Measurements from ENCODE around the gene PFKFB3. TPM values are rescaled to one million over a fixed set of nuclear protein-coding genes. Genes with fewer than 3 reads are reported as not detected.
A peak's percentile ranks its signal among the peaks of the same experiment; 100 is the strongest.
"Not testable (repeated sequence)": the region's sequence is repeated elsewhere in the genome, so short reads cannot be mapped to it uniquely, and the experiment has no call there.

Gene PFKFB3
- total RNA-seq, 2 donors from 2014 or later, result 120 to 153 TPM

DNA sequence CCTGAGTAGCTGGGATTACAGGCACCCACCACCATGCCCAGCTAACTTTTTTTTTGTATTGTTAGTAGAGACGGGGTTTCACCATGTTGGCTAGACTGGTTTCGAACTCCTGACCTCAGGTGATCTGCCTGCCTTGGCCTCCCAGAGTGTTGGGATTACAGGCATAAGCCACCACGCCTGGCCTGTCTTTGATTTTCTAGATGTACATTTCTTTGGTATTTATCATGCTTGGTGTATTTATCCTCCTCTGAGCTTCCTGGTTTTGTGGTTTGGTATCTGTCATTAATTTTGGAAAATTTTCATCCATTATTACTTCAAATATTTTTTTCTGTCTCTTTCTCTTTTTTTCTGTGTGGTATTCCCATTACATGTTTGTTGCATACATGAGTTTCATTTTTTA lies 87.9 kb downstream of the PFKFB3 start:
- Mint-ChIP-seq H3K9me3 (peaks cover 2 to 11% of the 10 kb centered on the region in 2 donors), H3K4me3 (peak overlapping the region in 1 of 2 donors; percentile 81), H3K4me1 (ENCODE audit: low read depth) (peaks cover 45% of the 10 kb centered on the region), H3K27ac (peak overlapping the region; percentile 77), H3K36me3 (ENCODE audit: insufficient read depth in 2 of 2) (peaks cover 17 to 21% of the 10 kb centered on the region in 2 donors)
- ATAC-seq (replicated peaks in 1 of 2); DNase-seq; H3K27me3 Mint-ChIP-seq (ENCODE audit: low read depth): not testable (repeated sequence)

DNA sequence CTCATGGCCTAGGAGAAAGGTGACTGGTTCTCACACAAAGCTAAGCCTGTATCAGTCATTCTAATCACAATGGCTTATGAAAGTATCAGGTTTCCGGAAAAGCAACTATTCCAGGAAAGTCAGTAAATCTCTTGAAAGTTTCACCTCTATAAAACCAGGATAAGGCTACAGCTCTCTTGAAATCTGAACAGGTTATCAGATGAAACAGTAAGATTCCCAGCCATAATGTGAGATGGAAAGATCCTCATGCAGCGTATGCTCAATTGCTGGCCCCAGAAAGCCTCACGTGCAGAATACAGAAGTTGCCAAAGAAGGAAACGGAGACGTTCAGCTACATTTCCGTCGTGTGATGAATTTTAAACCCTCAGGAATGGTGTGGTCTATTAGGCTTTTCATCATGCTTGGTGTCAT lies 90.0 kb downstream of the PFKFB3 start:
- Mint-ChIP-seq H3K27ac (peak overlapping the region; percentile 86), H3K27me3 (ENCODE audit: low read depth) (no peaks in the 10 kb centered on the region), H3K4me3 (peak overlapping the region; percentile 48 to 60), H3K36me3 (ENCODE audit: insufficient read depth in 2 of 2) (peaks cover 22 to 29% of the 10 kb centered on the region in 2 donors), H3K9me3 (peaks cover 2 to 11% of the 10 kb centered on the region in 2 donors), H3K4me1 (ENCODE audit: low read depth) (peaks cover 66% of the 10 kb centered on the region)
- DNase-seq (no peak), ATAC-seq (replicated peaks in 1 of 2) (no peak)

DNA sequence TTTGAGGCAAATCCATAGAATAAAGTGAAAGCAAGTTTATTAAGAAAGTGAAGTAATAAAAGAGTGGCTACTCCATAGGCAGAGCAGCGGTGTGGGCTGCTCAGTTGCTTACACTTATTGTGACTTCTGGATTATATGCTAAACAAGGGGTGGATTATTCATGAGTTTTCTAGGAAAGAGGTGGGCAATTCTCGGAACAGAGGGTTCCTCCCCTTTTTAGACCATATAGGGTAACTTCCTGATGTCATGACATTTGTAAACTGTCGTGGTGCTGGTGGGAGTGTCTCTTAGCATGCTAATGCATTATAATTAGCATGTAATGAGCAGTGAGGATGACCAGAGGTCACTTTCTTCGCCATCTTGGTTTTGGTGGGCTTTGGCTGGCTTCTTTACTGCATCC lies 93.7 kb downstream of the PFKFB3 start:
- Mint-ChIP-seq H3K4me3 (peak overlapping the region in 1 of 2 donors; percentile 66), H3K9me3 (peaks cover 3 to 11% of the 10 kb centered on the region in 2 donors), H3K36me3 (ENCODE audit: insufficient read depth in 2 of 2) (peaks cover 27 to 42% of the 10 kb centered on the region in 2 donors), H3K4me1 (ENCODE audit: low read depth) (peaks cover 92% of the 10 kb centered on the region), H3K27ac (peak overlapping the region; percentile 87)
- peak; percentile 30 to 44 for DNase-seq
- ATAC-seq (replicated peaks in 1 of 2); H3K27me3 Mint-ChIP-seq (ENCODE audit: low read depth): not testable (repeated sequence)

DNA sequence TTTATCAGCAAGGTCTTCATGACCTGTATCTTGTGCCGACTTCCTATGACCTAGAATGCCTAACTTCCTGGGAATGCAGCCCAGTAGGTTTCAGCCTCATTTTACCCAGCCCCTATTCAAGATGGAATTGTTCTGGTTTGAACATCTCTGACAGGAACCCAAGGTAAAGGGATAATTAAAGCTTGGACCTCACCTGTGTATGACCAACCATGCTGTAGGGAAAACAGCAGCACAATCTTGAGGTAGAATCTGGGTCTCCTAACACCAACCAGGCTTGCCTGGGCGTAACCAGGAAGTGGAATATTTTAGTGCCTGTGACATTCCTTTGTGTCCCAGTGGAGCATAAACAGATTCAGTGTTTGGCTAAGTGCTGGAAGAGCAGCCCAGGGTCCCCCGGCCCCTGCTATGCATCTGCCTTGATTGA lies 94.1 kb downstream of the PFKFB3 start:
- Mint-ChIP-seq H3K36me3 (ENCODE audit: insufficient read depth in 2 of 2) (peaks cover 29 to 42% of the 10 kb centered on the region in 2 donors), H3K9me3 (peaks cover 3 to 11% of the 10 kb centered on the region in 2 donors), H3K4me1 (ENCODE audit: low read depth) (peaks cover 90% of the 10 kb centered on the region), H3K27me3 (ENCODE audit: low read depth) (no peaks in the 10 kb centered on the region), H3K27ac (peak overlapping the region; percentile 12), H3K4me3 (no peak overlapping the region)
- DNase-seq, result no peak
- no peak for ATAC-seq (replicated peaks in 1 of 2)

DNA sequence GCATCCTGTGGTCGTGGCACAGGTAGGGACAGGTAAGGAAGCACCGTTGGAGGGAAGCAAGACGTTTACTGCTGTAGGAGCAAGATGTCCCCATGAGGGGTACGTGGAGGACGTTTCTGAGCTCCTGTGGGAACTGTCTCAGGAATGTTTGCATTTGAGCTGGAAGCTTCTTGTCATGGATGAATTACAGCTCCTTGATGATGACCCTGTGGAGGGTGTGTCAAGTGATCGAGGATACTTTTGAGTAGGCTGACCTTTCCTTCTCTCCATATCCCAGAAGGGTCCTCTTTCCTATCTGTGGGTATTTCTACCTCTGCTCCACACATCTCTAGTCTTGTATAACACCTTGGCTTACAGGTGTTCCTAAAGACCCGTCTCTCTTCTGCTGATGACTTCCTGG lies 94.8 kb downstream of the PFKFB3 start:
- peak overlapping the region; percentile 21 for H3K27ac Mint-ChIP-seq
- DNase-seq (no peak), ATAC-seq (replicated peaks in 1 of 2) (no peak)
- H3K4me3 Mint-ChIP-seq, result peak overlapping the region in 1 of 2 donors; percentile 19
- peaks cover 3 to 11% of the 10 kb centered on the region in 2 donors for H3K9me3 Mint-ChIP-seq
- H3K36me3 Mint-ChIP-seq (ENCODE audit: insufficient read depth in 2 of 2), result peaks cover 27 to 42% of the 10 kb centered on the region in 2 donors
- peaks cover 84% of the 10 kb centered on the region for H3K4me1 Mint-ChIP-seq (ENCODE audit: low read depth)
- H3K27me3 Mint-ChIP-seq (ENCODE audit: low read depth), result no peaks in the 10 kb centered on the region

DNA sequence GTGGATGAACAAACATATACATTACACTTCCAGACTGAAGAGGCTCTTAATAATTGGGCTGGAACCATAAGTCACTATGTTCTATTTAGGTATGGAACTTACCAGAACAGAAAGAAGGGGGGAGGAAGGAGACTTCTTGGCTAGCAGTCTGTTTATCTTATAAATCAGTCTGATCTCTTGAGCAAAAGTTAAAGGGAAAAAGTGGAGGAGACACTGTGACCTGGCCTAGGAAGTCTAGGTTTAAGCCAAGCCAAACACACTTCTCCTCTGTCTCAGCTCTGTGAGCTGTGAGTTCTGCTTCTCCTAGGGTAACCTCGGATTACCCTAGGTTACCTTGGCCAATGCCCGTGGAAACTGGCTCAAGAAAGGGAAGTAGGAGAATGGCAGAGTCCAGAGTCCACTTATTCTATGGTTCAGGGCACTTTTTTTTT lies 95.2 kb downstream of the PFKFB3 start:
- Mint-ChIP-seq H3K27me3 (ENCODE audit: low read depth) (no peaks in the 10 kb centered on the region), H3K9me3 (peaks cover 3 to 11% of the 10 kb centered on the region in 2 donors), H3K4me1 (ENCODE audit: low read depth) (peaks cover 84% of the 10 kb centered on the region), H3K4me3 (peak overlapping the region in 1 of 2 donors; percentile 19), H3K27ac (peak overlapping the region; percentile 21), H3K36me3 (ENCODE audit: insufficient read depth in 2 of 2) (peaks cover 24 to 45% of the 10 kb centered on the region in 2 donors)
- ATAC-seq (replicated peaks in 1 of 2), result no peak
- no peak for DNase-seq

DNA sequence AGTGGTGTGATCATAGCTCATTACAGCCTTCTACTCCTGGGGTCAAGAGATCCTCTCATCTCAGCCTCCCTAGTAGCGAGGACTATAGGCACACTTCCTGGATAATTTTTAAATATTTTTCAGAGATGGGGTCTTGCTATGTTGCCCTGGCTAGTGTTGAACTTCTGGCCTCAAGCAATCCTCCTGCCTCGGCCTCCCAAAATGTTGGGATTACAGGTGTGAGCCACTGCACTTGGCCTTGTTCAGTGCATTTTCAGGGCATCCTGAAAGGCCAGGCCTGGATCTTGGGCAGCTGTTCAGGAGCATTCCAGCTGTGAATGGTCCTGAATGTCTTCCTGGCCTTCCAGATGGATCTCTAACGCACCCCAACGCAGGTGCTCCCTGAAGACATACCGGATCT lies 95.7 kb downstream of the PFKFB3 start:
- peak overlapping the region in 1 of 2 donors; percentile 64 for H3K4me3 Mint-ChIP-seq
- DNase-seq, result no peak
- no peak overlapping the region for H3K27ac Mint-ChIP-seq
- H3K9me3 Mint-ChIP-seq, result peaks cover 3 to 11% of the 10 kb centered on the region in 2 donors
- H3K27me3 Mint-ChIP-seq (ENCODE audit: low read depth), result no peaks in the 10 kb centered on the region
- peaks cover 81% of the 10 kb centered on the region for H3K4me1 Mint-ChIP-seq (ENCODE audit: low read depth)
- no peak for ATAC-seq (replicated peaks in 1 of 2)
- H3K36me3 Mint-ChIP-seq (ENCODE audit: insufficient read depth in 2 of 2), result peaks cover 24 to 42% of the 10 kb centered on the region in 2 donors

DNA sequence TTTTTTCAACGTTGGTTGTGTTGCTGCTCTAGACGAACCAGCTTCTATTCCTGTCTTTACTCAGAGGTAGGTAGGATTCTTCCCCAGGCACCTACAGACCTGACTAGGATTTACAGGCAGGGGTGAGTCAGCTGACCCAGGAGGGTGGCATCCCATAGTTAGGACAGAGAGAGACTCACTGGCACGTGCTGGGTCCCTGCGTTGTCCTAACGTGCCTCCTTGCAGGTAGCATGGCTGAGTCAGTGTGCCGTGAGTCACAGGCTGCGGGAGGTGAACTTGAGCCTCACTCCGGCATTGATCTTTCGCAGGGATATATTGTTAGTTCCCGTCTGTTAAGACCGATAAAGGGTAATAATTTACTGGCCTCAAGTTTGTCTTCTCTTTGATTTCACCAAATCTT lies 96.5 kb downstream of the PFKFB3 start:
- no peaks in the 10 kb centered on the region for H3K27me3 Mint-ChIP-seq (ENCODE audit: low read depth)
- peaks cover 17 to 34% of the 10 kb centered on the region in 2 donors for H3K36me3 Mint-ChIP-seq (ENCODE audit: insufficient read depth in 2 of 2)
- H3K9me3 Mint-ChIP-seq, result peaks cover 1 to 5% of the 10 kb centered on the region in 2 donors
- H3K4me1 Mint-ChIP-seq (ENCODE audit: low read depth), result peaks cover 78% of the 10 kb centered on the region
- H3K4me3 Mint-ChIP-seq, result peak overlapping the region; percentile 64 to 72
- peak overlapping the region; percentile 52 for H3K27ac Mint-ChIP-seq
- ATAC-seq (replicated peaks in 1 of 2), result peak; percentile 66 to 76
- peak; percentile 64 to 65 for DNase-seq

DNA sequence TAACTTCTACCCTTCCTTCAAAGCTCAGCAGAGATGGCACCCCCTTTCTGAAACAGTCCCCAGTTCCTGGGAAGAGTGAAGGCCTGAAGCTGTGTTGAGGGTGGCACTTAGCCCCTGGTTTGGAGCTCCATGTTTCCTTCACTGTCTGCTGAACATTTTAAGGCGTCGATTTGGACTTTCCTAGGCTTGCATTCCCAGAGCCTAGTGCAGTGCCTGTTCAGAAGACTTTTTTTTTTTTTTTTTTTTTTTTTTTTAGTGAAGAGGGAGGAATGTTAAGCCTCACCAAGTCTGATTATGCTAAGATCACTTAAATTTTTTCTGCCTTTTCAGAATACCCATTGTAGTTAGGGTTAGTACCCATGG lies 97.0 kb downstream of the PFKFB3 start:
- peaks cover 1 to 3% of the 10 kb centered on the region in 2 donors for H3K9me3 Mint-ChIP-seq
- peak in 1 of 2 donors; percentile 12 for DNase-seq
- peaks cover 75% of the 10 kb centered on the region for H3K4me1 Mint-ChIP-seq (ENCODE audit: low read depth)
- peaks cover 14 to 33% of the 10 kb centered on the region in 2 donors for H3K36me3 Mint-ChIP-seq (ENCODE audit: insufficient read depth in 2 of 2)
- peak; percentile 10 to 16 for ATAC-seq (replicated peaks in 1 of 2)
- peak overlapping the region; percentile 74 for H3K27ac Mint-ChIP-seq
- H3K27me3 Mint-ChIP-seq (ENCODE audit: low read depth), result no peaks in the 10 kb centered on the region
- H3K4me3 Mint-ChIP-seq, result peak overlapping the region; percentile 64 to 72

DNA sequence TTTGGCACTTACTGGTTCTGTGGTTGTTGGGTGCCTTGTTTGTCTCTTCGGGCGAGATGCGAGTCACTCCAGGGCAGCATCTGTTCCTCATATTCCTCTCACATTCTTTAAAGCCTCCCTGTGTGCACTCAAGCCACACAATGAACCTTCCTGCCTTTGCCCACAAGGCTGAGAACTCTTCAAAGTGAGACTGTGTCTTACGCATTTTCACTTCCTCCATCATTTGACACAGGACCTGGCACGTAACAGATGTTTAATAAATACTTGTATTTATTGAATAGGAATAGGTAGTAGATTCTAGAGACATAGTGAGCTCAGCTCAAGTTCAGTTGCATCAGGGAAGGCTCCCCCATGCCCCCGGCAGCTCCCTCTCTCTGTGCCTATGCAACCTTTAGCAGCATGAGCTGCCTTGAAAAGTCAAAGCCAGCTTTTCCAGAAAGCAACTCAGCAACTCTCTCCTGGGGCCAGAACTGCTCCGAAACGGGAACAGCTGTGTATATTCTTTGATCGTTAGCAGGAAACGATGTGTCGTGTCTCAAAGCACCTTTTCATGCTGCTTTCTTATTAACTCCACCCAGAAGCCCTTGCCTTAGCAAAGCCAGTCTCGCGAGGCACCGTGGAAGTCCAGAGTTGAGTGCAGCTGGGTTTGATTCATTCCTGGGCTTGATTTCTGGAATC lies 97.5 kb downstream of the PFKFB3 start:
- peak; percentile 47 to 52 for DNase-seq
- no peaks in the 10 kb centered on the region for H3K27me3 Mint-ChIP-seq (ENCODE audit: low read depth)
- peaks cover 0 to 1% of the 10 kb centered on the region in 2 donors for H3K9me3 Mint-ChIP-seq
- peaks cover 70% of the 10 kb centered on the region for H3K4me1 Mint-ChIP-seq (ENCODE audit: low read depth)
- H3K36me3 Mint-ChIP-seq (ENCODE audit: insufficient read depth in 2 of 2), result peaks cover 12 to 29% of the 10 kb centered on the region in 2 donors
- peak overlapping the region; percentile 74 for H3K27ac Mint-ChIP-seq
- ATAC-seq (replicated peaks in 1 of 2), result peak; percentile 70 to 71
- peak overlapping the region; percentile 63 to 72 for H3K4me3 Mint-ChIP-seq

DNA sequence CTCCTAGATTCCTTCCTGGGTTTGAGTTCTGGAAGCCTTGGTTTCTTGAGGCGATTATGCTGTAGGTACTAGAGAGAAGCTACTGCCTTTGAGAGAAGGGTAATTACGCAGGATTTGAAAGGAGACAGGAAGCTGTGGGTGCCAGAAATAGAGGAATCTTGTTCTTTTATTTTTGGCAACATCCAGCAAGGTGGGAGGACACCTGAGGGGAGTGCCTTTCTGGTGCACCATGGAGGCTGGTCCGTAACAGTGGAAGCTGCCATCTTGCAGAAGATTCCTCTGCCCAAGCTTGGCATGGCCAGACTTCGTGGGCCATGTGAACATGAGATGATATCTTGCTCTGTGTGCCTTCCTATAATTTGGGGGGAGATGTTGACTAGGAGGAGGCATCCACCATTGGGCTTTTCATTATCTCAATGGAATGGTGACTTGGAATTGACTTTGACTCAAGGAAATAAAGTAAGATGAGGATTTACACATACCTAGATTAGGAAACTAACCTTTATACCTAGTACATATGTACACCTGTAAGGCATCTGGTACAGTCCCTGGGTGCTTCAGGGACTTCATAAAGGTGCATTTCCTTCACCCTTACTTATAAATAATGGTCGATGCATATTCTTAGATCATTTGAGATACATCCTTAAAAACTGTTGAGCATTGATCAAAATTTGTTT lies 98.2 kb downstream of the PFKFB3 start:
- ATAC-seq (replicated peaks in 1 of 2), result no peak
- DNase-seq, result no peak
- H3K9me3 Mint-ChIP-seq, result peaks cover 0 to 1% of the 10 kb centered on the region in 2 donors
- peak overlapping the region; percentile 63 to 72 for H3K4me3 Mint-ChIP-seq
- peaks cover 63% of the 10 kb centered on the region for H3K4me1 Mint-ChIP-seq (ENCODE audit: low read depth)
- peaks cover 14 to 28% of the 10 kb centered on the region in 2 donors for H3K36me3 Mint-ChIP-seq (ENCODE audit: insufficient read depth in 2 of 2)
- H3K27ac Mint-ChIP-seq, result peak overlapping the region; percentile 74
- H3K27me3 Mint-ChIP-seq (ENCODE audit: low read depth), result no peaks in the 10 kb centered on the region

DNA sequence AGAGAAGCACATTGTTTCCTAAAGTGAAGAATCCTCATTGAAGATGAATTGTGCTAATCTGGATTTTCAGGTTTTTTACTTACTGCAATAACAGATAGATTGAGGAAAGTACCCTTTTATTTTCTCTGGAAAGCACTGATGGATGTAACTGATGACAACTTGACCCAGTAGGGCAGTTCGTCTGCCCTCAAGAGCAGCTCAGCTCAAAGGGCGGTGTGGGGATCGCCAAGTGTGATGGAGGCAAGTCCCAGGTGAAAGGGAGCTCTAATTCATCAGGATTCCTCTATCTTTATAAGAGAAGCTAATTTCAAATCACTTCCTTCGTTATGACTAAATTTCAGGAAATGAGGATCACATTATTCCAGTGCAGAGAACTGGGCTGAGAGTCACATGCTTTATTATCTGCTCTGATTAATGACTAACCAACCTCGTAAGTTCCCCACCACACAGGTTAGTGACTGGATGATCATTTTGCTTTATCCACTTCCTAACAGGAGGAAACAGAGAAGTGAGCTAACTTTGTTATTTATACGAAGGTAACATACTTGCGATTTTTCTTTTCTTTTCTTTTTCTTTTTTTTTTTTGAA lies 98.8 kb downstream of the PFKFB3 start:
- H3K4me3 Mint-ChIP-seq, result no peak overlapping the region
- peaks cover 0 to 1% of the 10 kb centered on the region in 2 donors for H3K9me3 Mint-ChIP-seq
- DNase-seq (no peak), ATAC-seq (replicated peaks in 1 of 2) (no peak)
- H3K27ac Mint-ChIP-seq, result no peak overlapping the region
- H3K27me3 Mint-ChIP-seq (ENCODE audit: low read depth), result no peaks in the 10 kb centered on the region
- H3K4me1 Mint-ChIP-seq (ENCODE audit: low read depth), result peaks cover 57% of the 10 kb centered on the region
- peaks cover 15 to 25% of the 10 kb centered on the region in 2 donors for H3K36me3 Mint-ChIP-seq (ENCODE audit: insufficient read depth in 2 of 2)

Measured in activated T-cell treated with anti-CD3 and anti-CD28 coated beads, Interleukin-2, amount 50 U/mL, for 72 hours (primary cell).